K562 (cell line): ENCODE measurements around the gene FAM20C. TPM values are rescaled to one million over a fixed set of nuclear protein-coding genes. Genes with fewer than 3 reads are reported as not detected.

Experiments
- ATAC-seq: fragments of 200-7000 bp; cut with Tn5 transposase; 3 replicates; pipeline ENCODE4 v1.9.1; 2020; ENCODE audit warnings: moderate library complexity
- BruUV-seq: library from RNA; stranded (reverse); fragments of 400-500 nt; replicated peaks from 2 replicates; lab custom pipeline; 2021; lab: Mats Ljungman, UMichigan
- CTCF ChIA-PET: fragments of 300-600 bp; formaldehyde crosslinking; extraction: SDS; loops from one replicate; lab custom pipeline; 2021; ENCODE audit warnings: low intra/inter-chr PET ratio; lab: Yijun Ruan, JAX
- POLR2A ChIA-PET: fragments of 300-600, 350-650 bp; sonication (Branson Sonifier 250); formaldehyde crosslinking; extraction: SDS; loops from one replicate; lab custom pipeline; 2021; ENCODE audit warnings: antibody characterized with exemption, inconsistent platforms; lab: Yijun Ruan, JAX
- DNase-seq, 4 experiments: peaks; one replicate each; pipeline versions ENCODE4 v3.0.0 to v3.0.0-alpha.2; 2011 to 2018; ENCODE audit warnings: low spot score in 3 of 4, mixed read lengths in 3 of 4; ENCODE audit errors: extremely low read depth in 1 of 4
- FAIRE-seq: peaks from 2 replicates; lab custom pipeline; 2011; peaks lifted over from hg19 to GRCh38; lab: Jason Lieb, UNC
- H2AFZ ChIP-seq: 2 replicates; pipeline ENCODE4 v1.6.0; 2011; ENCODE audit warnings: low read depth, low read length, control low read depth, inconsistent platforms
- H3K27ac ChIP-seq: fragments of 200-600 bp; 3 replicates; pipeline ENCODE4 v1.8.0; 2011; ENCODE audit warnings: low read depth, mild to moderate bottlenecking, control low read depth, inconsistent platforms, low read length, moderate library complexity, mixed read lengths; ENCODE audit errors: extremely low read depth
- H3K27me3 ChIP-seq, 2 experiments: fragments of 300-600 bp in 1 of 2; 2 replicates in 1 of 2; 3 replicates in 1 of 2; pipeline versions ENCODE4 v1.6.0 to v1.8.0; 2011; ENCODE audit warnings: inconsistent platforms in 2 of 2, low read length in 2 of 2, mild to moderate bottlenecking in 1 of 2, mixed read lengths in 1 of 2, moderate library complexity in 1 of 2; ENCODE audit not compliant: control insufficient read depth in 2 of 2, insufficient read depth in 2 of 2
- H3K36me3 ChIP-seq: fragments of 300-600 bp; 3 replicates; pipeline ENCODE4 v1.8.0; 2011; ENCODE audit warnings: mild to moderate bottlenecking, low read length, inconsistent platforms; ENCODE audit not compliant: control insufficient read depth, insufficient read depth
- H3K4me1 ChIP-seq, 2 experiments: fragments of 200-600 bp in 1 of 2; replicated peaks in 1 of 2; 2 replicates in 1 of 2; 3 replicates in 1 of 2; pipeline versions ENCODE4 v1.5.1 to v1.8.0; 2011; ENCODE audit warnings: inconsistent platforms in 2 of 2, low read length in 2 of 2, mild to moderate bottlenecking in 1 of 2, mixed read lengths in 1 of 2, moderate library complexity in 1 of 2; ENCODE audit not compliant: control insufficient read depth in 2 of 2, insufficient read depth in 2 of 2
- H3K4me2 ChIP-seq: 2 replicates; pipeline ENCODE4 v1.6.1; 2011; ENCODE audit warnings: low read length, control low read depth, inconsistent platforms, mixed read lengths; ENCODE audit not compliant: insufficient read depth
- H3K4me3 ChIP-seq: fragments of 200-600 bp; sonication (generic), shearing (Covaris generic); 2 replicates; pipeline ENCODE4 v1.5.1; 2016; ENCODE audit warnings: control low read depth, inconsistent platforms
- H3K79me2 ChIP-seq: fragments of 200-600 bp; 3 replicates; pipeline ENCODE4 v1.8.0; 2011; ENCODE audit warnings: low read length, inconsistent platforms; ENCODE audit not compliant: control insufficient read depth, insufficient read depth
- H3K9ac ChIP-seq, 2 experiments: 2 replicates each; pipeline versions ENCODE4 v1.6.0 to v1.6.1; 2011; ENCODE audit warnings: low read depth in 2 of 2, low read length in 2 of 2, control low read depth in 1 of 2, inconsistent platforms in 1 of 2, mild to moderate bottlenecking in 1 of 2, mixed read lengths in 1 of 2; ENCODE audit not compliant: insufficient read depth in 1 of 2
- H3K9me1 ChIP-seq: one replicate; pipeline ENCODE4 v1.6.0; 2011; ENCODE audit warnings: inconsistent platforms, mild to moderate bottlenecking, low read length, moderate library complexity; ENCODE audit not compliant: control insufficient read depth, insufficient read depth
- H3K9me3 ChIP-seq: replicated peaks from 2 replicates; pipeline ENCODE4 v1.5.1; 2011; ENCODE audit warnings: low read depth, low read length, inconsistent platforms; ENCODE audit not compliant: control insufficient read depth, insufficient read depth
- H4K20me1 ChIP-seq: replicated peaks from 2 replicates; pipeline ENCODE4 v1.6.1; 2011; ENCODE audit warnings: low read length, inconsistent platforms, mixed read lengths; ENCODE audit not compliant: control insufficient read depth, insufficient read depth
- ETV1 ChIP-seq: fragments of 450-650 bp; conservative IDR thresholded peaks from 2 replicates; pipeline ENCODE4 v1.6.1; 2016; ENCODE audit warnings: missing genetic modification characterization, control low read depth, low read depth, missing compliant biosample characterization
- FOXK1 ChIP-seq: sonication (generic); formaldehyde crosslinking; IDR thresholded peaks from 2 replicates; pipeline ENCODE4 v1.8.0; 2022; ENCODE audit warnings: missing genetic modification reagents, mild to moderate bottlenecking, borderline replicate concordance
- FOXK2 ChIP-seq, 2 experiments: fragments of 450-650 bp; IDR thresholded peaks in 1 of 2; conservative IDR thresholded peaks in 1 of 2; 2 replicates each; pipeline ENCODE4 v1.6.1; 2016; ENCODE audit warnings: low read depth in 2 of 2, mild to moderate bottlenecking in 1 of 2
- GTF2F1 ChIP-seq: IDR thresholded peaks from 2 replicates; pipeline ENCODE4 v1.6.1; 2011; ENCODE audit warnings: low read depth, low read length, improper control_type of control experiment
- HDAC6 ChIP-seq: IDR thresholded peaks from 2 replicates; pipeline ENCODE4 v1.6.1; 2012; ENCODE audit warnings: low read depth, mild to moderate bottlenecking, control low read depth, inconsistent platforms, low read length, moderate library complexity
- HDGF ChIP-seq: fragments of 450-650 bp; IDR thresholded peaks from 2 replicates; pipeline ENCODE4 v1.6.1; 2016
- HMGN3 ChIP-seq: IDR thresholded peaks from 2 replicates; pipeline ENCODE4 v1.6.1; 2011; ENCODE audit warnings: borderline replicate concordance, low read depth, mild to moderate bottlenecking, mixed read lengths, low read length; ENCODE audit not compliant: insufficient read length; ENCODE audit errors: extremely low read depth
- KAT7 ChIP-seq: sonication (generic); formaldehyde crosslinking; IDR thresholded peaks from 2 replicates; pipeline ENCODE4 v1.8.0; 2022; ENCODE audit warnings: missing genetic modification reagents, mild to moderate bottlenecking, borderline replicate concordance
- NCOA2 ChIP-seq, 2 experiments: fragments of 450-650 bp; IDR thresholded peaks; 2 replicates each; pipeline ENCODE4 v1.6.1; 2018; ENCODE audit warnings: mild to moderate bottlenecking in 2 of 2, moderate library complexity in 1 of 2; ENCODE audit not compliant: partially characterized antibody in 2 of 2
- POLR3A ChIP-seq: IDR thresholded peaks from 2 replicates; pipeline ENCODE4 v1.6.1; 2011; ENCODE audit warnings: borderline replicate concordance, mild to moderate bottlenecking, moderate library complexity; ENCODE audit not compliant: insufficient read length, insufficient read depth; ENCODE audit errors: extremely low read depth
- SRF ChIP-seq, 2 experiments: fragments of 250-450, 450-650 bp in 1 of 2; sonication (Bioruptor Pico) in 1 of 2; sonication (generic) in 1 of 2; formaldehyde crosslinking; IDR thresholded peaks; 2 replicates each; pipeline versions ENCODE4 v1.5.0 to v1.5.1; 2020 to 2022; ENCODE audit warnings: mild to moderate bottlenecking in 1 of 2, missing genetic modification reagents in 1 of 2
- XRCC3 ChIP-seq: fragments of 450-650 bp; IDR thresholded peaks from 2 replicates; pipeline ENCODE4 v1.6.1; 2017; ENCODE audit warnings: mild to moderate bottlenecking, moderate library complexity
- WGBS: fragments of 100-300 bp; shearing (Covaris generic); methylation state at CpG from one replicate; pipeline ENCODE4 v1.1.6; 2016; ENCODE audit warnings: low coverage, mixed read lengths; ENCODE audit not compliant: insufficient coverage; ENCODE audit errors: missing lambda C conversion rate; 5-methylcytosine and 5-hydroxymethylcytosine counted together
- in situ Hi-C: fragments of 300-500 bp; cut with MboI; formaldehyde crosslinking; loops from 4 replicates; pipeline ENCODE4 v1.15.0; 2018; ENCODE audit warnings: inconsistent platforms, mixed read lengths
- intact Hi-C: fragments of 100-400 bp; cut with micrococcal nuclease; formaldehyde crosslinking; loops from 2 replicates; pipeline ENCODE4 v1.14.2; 2022
- polyA plus RNA-seq, 8 experiments: library from polyadenylated mRNA; depleted of rRNA in 4 of 8; stranded (reverse) in 5 of 8; unstranded in 3 of 8; fragments of >200 nt; fragmentation: Nextera tagmentation in 2 of 8; fragmentation: Illumina TruSeq in 1 of 8; extraction: Ambion mirVana in 2 of 8; extraction: Trizol in 1 of 8; gene quantifications; 2 replicates each; pipeline versions ENCODE4 v1.2.1 to v1.2.3, GENCODE V29; 2011 to 2014; ENCODE audit warnings: inconsistent platforms in 1 of 8, missing spikeins in 1 of 8
- total RNA-seq, 7 experiments: library from RNA; depleted of rRNA in 6 of 7; stranded (reverse); fragments of >200 nt in 6 of 7; fragmentation: Illumina TruSeq in 2 of 7; extraction: Trizol in 2 of 7; gene quantifications; 2 replicates each; pipeline versions ENCODE4 v1.2.1 to v1.2.3, GENCODE V29; 2011 to 2021; ENCODE audit warnings: low replicate concordance in 1 of 7

Gene FAM20C
- total and polyA plus RNA-seq, 9 of the 15 experiments (the other 6 are each of a cell fraction or from before 2014, with no cell fraction given), result 0.09 TPM; not detected in 8

- DNase-seq (no peak), ATAC-seq (no peak), FAIRE-seq (no peak)
- peaks cover 16% of the 10 kb centered on the region; the same call in 1 of the 2 replicates for H4K20me1 ChIP-seq
- H3K27ac ChIP-seq, result no peak overlapping the region
- WGBS, result 10% methylated on average over 31 of the region's 31 CpGs
- ChIA-PET POLR2A (interaction anchor here (0.6 kb wide), 1 partner anchor 58 kb away, joined by 4 read pairs; no protein-coding TSS in a partner anchor), CTCF (no interaction called here)
- TF ChIP-seq FOXK2 (conservative IDR thresholded peaks at IDR 0.05 in 1 of 2, IDR thresholded peaks at IDR 0.05 in 1 of 2; ENCODE audit: low read depth in 2 of 2), result no peak
- no peak for TF ChIP-seq XRCC3
- no peak for TF ChIP-seq NCOA2 (IDR thresholded peaks at IDR 0.05; ENCODE audit: partially characterized antibody in 2 of 2)
- TF ChIP-seq POLR3A, result no peak
- TF ChIP-seq HDAC6, result no peak
- no peak for TF ChIP-seq KAT7
- no peak for TF ChIP-seq ETV1 (tag)
- TF ChIP-seq SRF (CRISPR knock-in tag; IDR thresholded peaks at IDR 0.05), result no peak
- no peak for TF ChIP-seq FOXK1
- TF ChIP-seq HMGN3, result no peak
- no peak for TF ChIP-seq HDGF
- TF ChIP-seq GTF2F1, result no peak
- peaks cover 38 to 71% of the 10 kb centered on the region in 2 experiments; a peak in 4 of 5 replicates for H3K27me3 ChIP-seq
- no peaks in the 10 kb centered on the region for H3K9me1 ChIP-seq
- no peaks in the 10 kb centered on the region for H3K9me3 ChIP-seq
- H2AFZ ChIP-seq, result no peak overlapping the region
- H3K79me2 ChIP-seq, result no peaks in the 10 kb centered on the region
- intact Hi-C loops, result no loop called here
- no peak overlapping the region; a peak in 1 of 4 replicates for H3K9ac ChIP-seq
- peaks cover 0 to 16% of the 10 kb centered on the region in 2 experiments; a peak in 2 of 5 replicates for H3K4me1 ChIP-seq
- no peak overlapping the region for H3K4me3 ChIP-seq
- no TSS peak for BruUV-seq
- in situ Hi-C loops, result no loop called here
- H3K36me3 ChIP-seq, result no peaks in the 10 kb centered on the region
- no peak overlapping the region for H3K4me2 ChIP-seq
Observed at GRCh38 chr7:210401-210925, 18.1 kb downstream of the FAM20C start.
